Endothelial cell of umbilical vein (primary cell): ENCODE data around the gene FAM168A. TPM values are rescaled to one million over a fixed set of nuclear protein-coding genes. Genes with fewer than 3 reads are reported as not detected.

Experiments used
- BruUV-seq: library from RNA; stranded (reverse); fragments of 400-500 nt; replicated peaks from 2 replicates; lab custom pipeline; 2021; lab: Mats Ljungman, UMichigan
- CTCF ChIA-PET: fragments of 300-600, 350-600 bp; sonication (Branson Sonifier 250); formaldehyde crosslinking; loops from one replicate; lab custom pipeline; 2021; ENCODE audit warnings: antibody characterized with exemption, inconsistent platforms; lab: Charles Lee
- POLR2A ChIA-PET: fragments of 300-600, 350-600 bp; sonication (Branson Sonifier 250); formaldehyde crosslinking; loops from one replicate; lab custom pipeline; 2021; ENCODE audit warnings: antibody characterized with exemption, inconsistent platforms; lab: Charles Lee
- DNase-seq: peaks from one replicate; pipeline ENCODE4 v3.0.0-alpha.2; 2011; ENCODE audit warnings: low read depth, low spot score
- FAIRE-seq: peaks from 2 replicates; lab custom pipeline; 2011; peaks lifted over from hg19 to GRCh38; lab: Jason Lieb, UNC
- H2AFZ ChIP-seq: 2 replicates; pipeline ENCODE4 v1.6.0; 2012; ENCODE audit warnings: low read depth, low read length, control low read depth, inconsistent platforms
- H3K27ac ChIP-seq: 2 replicates; pipeline ENCODE4 v1.5.1; 2011; ENCODE audit warnings: low read depth, mild to moderate bottlenecking, control low read depth, low read length, moderate library complexity; ENCODE audit not compliant: insufficient read depth
- H3K27me3 ChIP-seq, 2 experiments: 2 replicates each; pipeline versions ENCODE4 v1.6.0 to v1.6.1; 2011; ENCODE audit warnings: low read length in 2 of 2, mixed read lengths in 1 of 2; ENCODE audit not compliant: control insufficient read depth in 2 of 2, insufficient read depth in 2 of 2
- H3K36me3 ChIP-seq, 2 experiments: 2 replicates in 1 of 2; 3 replicates in 1 of 2; pipeline ENCODE4 v1.5.1; 2011; ENCODE audit warnings: low read length in 2 of 2, mild to moderate bottlenecking in 1 of 2, moderate library complexity in 1 of 2; ENCODE audit not compliant: control insufficient read depth in 2 of 2, insufficient read depth in 2 of 2; ENCODE audit errors: extremely low read depth in 1 of 2
- H3K4me1 ChIP-seq: 3 replicates; pipeline ENCODE4 v1.5.1; 2011; ENCODE audit warnings: mild to moderate bottlenecking, low read length; ENCODE audit not compliant: control insufficient read depth, insufficient read depth; ENCODE audit errors: extremely low read depth
- H3K4me2 ChIP-seq: 2 replicates; pipeline ENCODE4 v1.6.1; 2011; ENCODE audit warnings: low read length, control low read depth, mixed read lengths; ENCODE audit not compliant: insufficient read depth
- H3K4me3 ChIP-seq, 3 experiments: fragments of 200-600 bp in 1 of 3; sonication (generic), shearing (Covaris generic) in 1 of 3; replicated peaks in 1 of 3; 2 replicates each; pipeline ENCODE4 v1.5.1; 2011 to 2016; ENCODE audit warnings: control low read depth in 3 of 3, low read length in 3 of 3, mild to moderate bottlenecking in 2 of 3, inconsistent platforms in 1 of 3, low read depth in 1 of 3, moderate library complexity in 1 of 3; ENCODE audit not compliant: insufficient read depth in 1 of 3
- H3K79me2 ChIP-seq: 2 replicates; pipeline ENCODE4 v1.6.0; 2012; ENCODE audit warnings: low read length, inconsistent platforms; ENCODE audit not compliant: control insufficient read depth, insufficient read depth
- H3K9ac ChIP-seq: replicated peaks from 2 replicates; pipeline ENCODE3; 2011; ENCODE audit warnings: low read length, control low read depth; ENCODE audit not compliant: insufficient read depth; ENCODE audit errors: extremely low read depth
- H3K9me1 ChIP-seq: replicated peaks from 3 replicates; pipeline ENCODE4 v1.6.0; 2011; ENCODE audit warnings: mild to moderate bottlenecking, low read length; ENCODE audit not compliant: control insufficient read depth, insufficient read depth; ENCODE audit errors: extremely low read depth
- H3K9me3 ChIP-seq: replicated peaks from 2 replicates; pipeline ENCODE4 v1.5.1; 2012; ENCODE audit warnings: low read length, inconsistent platforms; ENCODE audit not compliant: control insufficient read depth, insufficient read depth
- H4K20me1 ChIP-seq: replicated peaks from 2 replicates; pipeline ENCODE3; 2011; ENCODE audit warnings: mild to moderate bottlenecking, low read length; ENCODE audit not compliant: control insufficient read depth, insufficient read depth; ENCODE audit errors: extremely low read depth
- EZH2 ChIP-seq: IDR thresholded peaks from 2 replicates; pipeline ENCODE4 v1.6.1; 2012; ENCODE audit warnings: borderline replicate concordance, low read depth, mild to moderate bottlenecking, moderate library complexity, low read length, inconsistent platforms; ENCODE audit not compliant: severe bottlenecking
- FOS ChIP-seq: IDR thresholded peaks from 2 replicates; pipeline ENCODE4 v1.6.1; 2011; ENCODE audit warnings: mild to moderate bottlenecking, low read length, moderate library complexity, borderline replicate concordance; ENCODE audit not compliant: insufficient read depth
- GATA2 ChIP-seq: IDR thresholded peaks from 2 replicates; pipeline ENCODE4 v1.7.0; 2011; ENCODE audit warnings: low read depth, mild to moderate bottlenecking, moderate library complexity, mixed read lengths, low read length; ENCODE audit not compliant: insufficient read length, insufficient read depth
- JUN ChIP-seq: IDR thresholded peaks from 2 replicates; pipeline ENCODE4 v1.6.1; 2011; ENCODE audit warnings: borderline replicate concordance, low read depth; ENCODE audit not compliant: insufficient read length, insufficient read depth
- MYC ChIP-seq: IDR thresholded peaks from one replicate; pipeline ENCODE4 v1.6.1; 2011; ENCODE audit warnings: mild to moderate bottlenecking, low read depth, low read length
- POLR2A ChIP-seq: IDR thresholded peaks from 2 replicates; pipeline ENCODE4 v1.6.1; 2012; ENCODE audit warnings: low read depth, mild to moderate bottlenecking, control low read depth, low read length
- POLR2AphosphoS5 ChIP-seq: IDR thresholded peaks from 2 replicates; pipeline ENCODE4 v1.6.1; 2012; ENCODE audit warnings: low read depth, mild to moderate bottlenecking, control low read depth, low read length, moderate library complexity; ENCODE audit not compliant: insufficient read depth
- dilution Hi-C: fragments of 300-500 bp; cut with MboI; formaldehyde crosslinking; loops from one replicate; pipeline ENCODE4 v1.15.0; 2019; ENCODE audit warnings: low sequenced_read_pairs; ENCODE audit not compliant: extremely low pct_ligation_motif_present
- intact Hi-C: fragments of 100-400 bp; cut with micrococcal nuclease; formaldehyde crosslinking; loops from one replicate; pipeline ENCODE4 v1.10.0; 2022
- polyA plus RNA-seq, 4 experiments: library from polyadenylated mRNA; depleted of rRNA in 3 of 4; stranded (reverse) in 3 of 4; unstranded in 1 of 4; fragments of >200 nt; gene quantifications; 2 replicates each; pipeline versions ENCODE4 v1.2.1 to v1.2.3, GENCODE V29; 2011 to 2012; ENCODE audit warnings: missing spikeins in 1 of 4
- total RNA-seq: library from RNA; stranded (reverse); gene quantifications from 2 replicates; pipeline ENCODE4 v1.2.3, GENCODE V29; 2021
- TF ChIP-seq, protein P1 (sequence below): IDR thresholded peaks from 2 replicates; pipeline ENCODE4 v1.6.1; 2011; ENCODE audit not compliant: insufficient read depth, insufficient read length
- TF ChIP-seq, protein P2 (sequence below), 2 donors: IDR thresholded peaks; 1 replicate in 1 of 2; 2 replicates in 1 of 2; pipeline ENCODE4 v1.5.1; 2011; ENCODE audit warnings: low read length in 2 of 2, mild to moderate bottlenecking in 2 of 2, moderate library complexity in 2 of 2, control low read depth in 1 of 2, inconsistent platforms in 1 of 2, low read depth in 1 of 2; ENCODE audit not compliant: insufficient read depth in 1 of 2; ENCODE audit errors: extremely low read depth in 1 of 2

FAM168A gene
- total and polyA plus RNA-seq, 2 donors (not counting 3 experiments of a cell fraction or from before 2014, with no cell fraction given): 17.0 to 20.5 TPM

DNA sequence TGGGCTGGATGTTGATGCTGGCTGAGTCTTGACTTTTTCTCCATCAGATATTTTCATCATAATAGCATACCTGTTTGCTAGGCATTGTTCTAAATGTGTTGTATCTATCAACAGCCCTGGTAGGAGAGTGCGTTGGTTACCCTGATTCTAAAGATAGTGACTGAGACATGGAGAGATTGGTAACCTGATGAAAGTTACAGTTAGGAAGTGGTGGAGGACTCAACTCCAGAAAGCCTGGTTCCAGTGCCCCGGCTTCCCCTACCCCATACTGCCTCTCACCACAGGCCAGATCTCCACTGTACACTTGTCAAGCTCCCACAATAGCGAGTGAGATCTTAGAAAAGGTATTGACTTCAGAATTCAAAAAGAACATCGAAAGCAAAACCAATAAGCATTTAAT lies 244.5 kb downstream of the FAM168A start:
- H4K20me1 ChIP-seq: no peaks in the 10 kb centered on the region
- dilution Hi-C loops: no loop called here

More for the DNA sequence above, 244.5 kb downstream of the FAM168A start:
- H3K4me2 ChIP-seq: no peak overlapping the region
- POLR2A ChIA-PET: no interaction called here
- no peak overlapping the region for H3K27ac ChIP-seq
- TF ChIP-seq, protein P1, sequence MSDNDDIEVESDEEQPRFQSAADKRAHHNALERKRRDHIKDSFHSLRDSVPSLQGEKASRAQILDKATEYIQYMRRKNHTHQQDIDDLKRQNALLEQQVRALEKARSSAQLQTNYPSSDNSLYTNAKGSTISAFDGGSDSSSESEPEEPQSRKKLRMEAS: no peak
- TF ChIP-seq MYC (no peak), FOS (no peak), POLR2AphosphoS5 (no peak), GATA2 (no peak), JUN (no peak), EZH2 (no peak), POLR2A (no peak)
- TF ChIP-seq, protein P2, sequence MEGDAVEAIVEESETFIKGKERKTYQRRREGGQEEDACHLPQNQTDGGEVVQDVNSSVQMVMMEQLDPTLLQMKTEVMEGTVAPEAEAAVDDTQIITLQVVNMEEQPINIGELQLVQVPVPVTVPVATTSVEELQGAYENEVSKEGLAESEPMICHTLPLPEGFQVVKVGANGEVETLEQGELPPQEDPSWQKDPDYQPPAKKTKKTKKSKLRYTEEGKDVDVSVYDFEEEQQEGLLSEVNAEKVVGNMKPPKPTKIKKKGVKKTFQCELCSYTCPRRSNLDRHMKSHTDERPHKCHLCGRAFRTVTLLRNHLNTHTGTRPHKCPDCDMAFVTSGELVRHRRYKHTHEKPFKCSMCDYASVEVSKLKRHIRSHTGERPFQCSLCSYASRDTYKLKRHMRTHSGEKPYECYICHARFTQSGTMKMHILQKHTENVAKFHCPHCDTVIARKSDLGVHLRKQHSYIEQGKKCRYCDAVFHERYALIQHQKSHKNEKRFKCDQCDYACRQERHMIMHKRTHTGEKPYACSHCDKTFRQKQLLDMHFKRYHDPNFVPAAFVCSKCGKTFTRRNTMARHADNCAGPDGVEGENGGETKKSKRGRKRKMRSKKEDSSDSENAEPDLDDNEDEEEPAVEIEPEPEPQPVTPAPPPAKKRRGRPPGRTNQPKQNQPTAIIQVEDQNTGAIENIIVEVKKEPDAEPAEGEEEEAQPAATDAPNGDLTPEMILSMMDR (IDR thresholded peaks at IDR 0.05; ENCODE audit: extremely low read depth in 1 of 2, insufficient read depth in 1 of 2, low read depth in 1 of 2, low read length in 2 of 2): no peak
- H3K27me3 ChIP-seq: no peaks in the 10 kb centered on the region
- BruUV-seq: no TSS peak
- H3K4me1 ChIP-seq: no peaks in the 10 kb centered on the region
- no peaks in the 10 kb centered on the region for H3K9me3 ChIP-seq
- peaks cover 0 to 37% of the 10 kb centered on the region in 2 experiments for H3K36me3 ChIP-seq
- no peak overlapping the region for H2AFZ ChIP-seq
- DNase-seq (no peak), FAIRE-seq (no peak)
- CTCF ChIA-PET: interaction anchor here (1.0 to 4.3 kb wide), 2 partner anchors 8 to 40 kb away, joined by 4 to 54 read pairs; no protein-coding TSS in a partner anchor
- no peak overlapping the region for H3K9ac ChIP-seq
- no peaks in the 10 kb centered on the region for H3K9me1 ChIP-seq
- H3K79me2 ChIP-seq: no peaks in the 10 kb centered on the region
- intact Hi-C loops: no loop called here
- no peak overlapping the region for H3K4me3 ChIP-seq
